Stimulated activated CD4-positive, alpha-beta T cell treated with anti-CD3 and anti-CD28 coated beads, Interleukin-2, amount 100 ng/mL, for 48 hours (primary cell): ENCODE data around the gene TP53BP1.
"Not testable (repeated sequence)": the region's sequence is repeated elsewhere in the genome, so short reads cannot be mapped to it uniquely, and the experiment has no call there.

Source experiments
- DNase-seq, 2 donors: peaks; one replicate each; pipeline ENCODE4 v3.0.0-alpha.2; 2020

TP53BP1 gene

DNA sequence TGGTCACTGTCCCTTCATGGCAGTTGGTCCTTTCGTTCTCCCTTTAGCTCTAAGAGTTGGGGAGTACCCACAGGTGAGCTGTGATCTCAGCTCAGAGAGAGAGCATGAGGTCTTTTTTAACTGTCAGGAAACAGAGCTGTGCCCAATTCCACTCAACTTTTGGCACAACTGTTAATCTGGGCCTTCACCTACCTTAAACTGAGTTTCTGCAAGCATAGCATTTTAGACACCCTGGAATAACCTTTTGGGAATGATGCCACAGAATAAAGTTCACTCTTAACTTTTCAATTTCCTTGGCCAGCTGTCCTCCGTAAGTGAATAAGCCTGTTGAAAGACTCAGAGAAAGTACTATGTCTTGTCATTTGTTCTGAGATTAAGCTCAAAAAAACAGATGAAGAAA lies 86.1 kb downstream of the TP53BP1 start:
- no peak for DNase-seq

DNA sequence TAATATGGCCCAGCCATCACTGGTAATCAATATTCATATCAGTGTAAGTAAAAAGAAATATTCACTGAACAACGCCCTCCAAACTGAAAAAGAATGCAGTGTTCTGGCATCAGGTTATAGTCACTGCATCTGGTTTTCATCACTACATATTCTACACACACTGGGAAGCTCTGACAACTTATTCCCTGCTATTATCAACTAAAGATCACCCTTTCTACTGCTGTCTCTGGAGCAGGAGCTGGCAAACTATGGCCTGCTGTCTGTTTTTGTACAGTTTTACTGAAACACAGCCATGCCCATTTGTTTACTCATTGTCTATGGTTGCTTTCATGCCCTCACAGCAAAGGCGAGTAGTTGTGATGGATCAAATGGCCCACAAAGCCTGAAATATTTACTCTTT lies 86.8 kb downstream of the TP53BP1 start:
- DNase-seq: no peak

DNA sequence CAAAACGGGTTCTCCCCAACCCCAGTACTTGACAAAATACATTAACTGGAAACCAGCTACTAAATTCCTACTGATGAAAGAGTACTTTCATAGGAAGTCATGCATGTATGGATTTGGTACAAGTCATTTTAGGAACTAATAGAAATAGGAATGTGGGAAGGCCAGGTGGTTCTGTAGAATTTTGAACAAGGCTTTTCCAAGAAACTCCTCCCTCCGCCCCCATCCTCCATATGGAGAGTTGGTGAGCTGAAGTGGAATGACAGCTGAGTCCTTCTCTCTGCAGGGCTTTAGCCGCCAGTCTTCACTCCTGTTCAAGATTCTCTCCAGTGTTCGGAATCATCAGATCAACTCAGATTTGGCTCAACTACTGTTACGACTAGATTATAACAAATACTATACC lies 88.8 kb downstream of the TP53BP1 start:
- DNase-seq: no peak

DNA sequence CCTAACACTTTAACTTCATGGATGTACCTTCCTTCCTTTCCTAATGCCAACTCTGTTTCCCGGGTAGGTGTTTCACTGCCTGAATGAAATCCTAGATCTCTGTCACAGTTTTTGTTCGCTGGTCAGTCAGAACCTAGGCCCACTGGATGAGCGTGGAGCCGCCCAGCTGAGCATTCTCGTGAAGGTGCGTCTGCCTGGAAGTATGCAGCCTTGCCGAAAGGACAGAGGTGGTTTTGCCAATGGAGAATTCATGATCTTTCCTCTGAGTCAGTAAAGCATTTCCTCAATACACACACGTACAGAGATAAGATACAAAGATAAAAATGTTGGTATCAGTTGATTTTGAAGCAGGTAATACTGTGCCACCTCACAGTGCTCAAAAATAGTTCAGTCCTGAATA lies 89.3 kb downstream of the TP53BP1 start:
- no peak for DNase-seq

DNA sequence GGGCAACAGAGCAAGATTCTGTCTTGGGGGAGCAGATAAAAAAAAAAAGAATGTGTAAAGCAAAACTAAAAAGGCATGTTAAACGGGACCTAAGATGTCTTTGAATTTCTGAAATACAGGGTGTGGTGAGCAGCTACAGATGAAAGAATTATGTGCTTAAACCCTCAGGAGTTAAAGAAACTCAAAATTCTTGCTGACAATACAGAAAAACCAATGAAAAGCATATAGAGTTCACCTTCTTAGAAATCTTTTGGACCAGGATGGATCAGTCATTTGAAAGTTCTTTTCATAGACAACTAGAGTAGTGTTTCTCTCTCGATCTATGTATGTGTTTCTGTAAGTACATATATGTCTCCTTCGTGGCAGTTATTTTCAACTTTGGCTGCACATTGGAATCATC lies 90.7 kb downstream of the TP53BP1 start:
- DNase-seq: no peak

DNA sequence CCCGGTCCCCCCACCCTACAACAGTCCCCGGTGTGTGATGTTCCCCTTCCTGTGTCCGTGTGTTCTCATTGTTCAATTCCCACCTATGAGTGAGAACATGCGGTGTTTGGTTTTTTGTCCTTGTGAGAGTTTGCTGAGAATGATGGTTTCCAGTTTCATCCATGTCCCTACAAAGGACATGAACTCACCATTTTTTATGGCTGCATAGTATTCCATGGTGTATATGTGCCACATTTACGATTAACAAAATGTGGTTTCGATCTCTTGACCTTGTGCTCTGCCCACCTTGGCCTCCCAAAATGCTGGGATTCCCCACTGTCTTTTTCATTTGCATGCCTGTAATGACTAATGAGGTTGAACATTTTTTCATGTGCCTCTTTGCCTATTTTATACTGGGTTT lies 99.4 kb downstream of the TP53BP1 start:
- not testable (repeated sequence) for DNase-seq

DNA sequence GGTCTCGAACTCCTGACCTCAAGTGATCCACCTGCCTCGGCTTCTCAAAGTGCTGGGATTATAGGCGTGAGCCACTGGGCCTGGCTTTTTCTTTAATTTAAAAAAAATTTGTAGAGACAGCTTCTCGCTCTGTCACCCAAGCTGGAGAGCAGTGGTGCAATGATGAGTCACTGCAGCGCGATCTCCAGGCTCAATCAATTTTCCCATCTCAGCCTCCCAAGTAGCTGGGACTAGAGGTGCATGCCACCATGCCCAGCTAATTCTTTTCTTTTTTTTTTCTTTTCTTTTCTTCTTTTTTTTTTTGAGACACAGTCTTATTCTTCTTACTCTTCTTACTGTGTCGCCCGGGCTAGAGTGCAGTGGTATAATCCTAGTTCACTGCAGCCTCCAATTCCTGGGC lies 102.2 kb downstream of the TP53BP1 start:
- no peak for DNase-seq

DNA sequence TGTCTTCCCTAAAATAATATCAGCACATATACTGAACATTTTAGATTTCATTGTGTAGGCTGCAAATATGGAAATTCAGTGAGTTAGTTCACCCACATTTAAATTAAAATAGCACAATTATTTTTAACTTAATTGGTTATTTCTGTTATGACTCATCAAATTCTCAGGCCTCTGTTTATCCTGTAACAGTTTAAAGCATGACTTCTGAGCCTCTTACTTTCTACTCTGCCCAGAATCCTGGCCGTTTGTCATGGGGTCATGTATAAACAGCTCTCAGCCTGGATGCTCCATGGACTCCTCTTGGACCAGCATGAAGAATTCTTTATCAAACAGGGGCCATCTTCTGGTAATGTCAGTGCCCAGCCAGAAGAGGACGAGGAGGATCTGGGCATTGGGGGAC lies 109.9 kb downstream of the TP53BP1 start:
- no peak for DNase-seq

DNA sequence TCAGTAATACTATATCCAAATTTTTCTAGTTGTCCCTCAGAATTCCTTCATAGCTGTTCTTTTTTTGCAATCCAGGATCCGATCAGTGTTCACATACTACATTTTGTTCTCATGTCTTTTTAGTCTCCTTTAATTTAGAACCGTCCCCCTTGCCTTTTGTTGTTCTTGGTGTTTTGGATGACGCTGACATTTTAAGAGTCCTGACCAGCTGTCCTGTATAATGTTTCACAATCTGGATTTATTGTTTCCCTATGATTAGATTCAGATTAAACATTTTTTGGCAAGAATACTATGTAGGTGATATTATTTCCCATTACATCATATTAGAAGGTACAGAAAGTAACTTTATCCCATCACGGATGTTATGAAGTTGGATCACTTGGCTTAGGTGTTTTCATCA lies 110.6 kb downstream of the TP53BP1 start:
- DNase-seq: no peak

DNA sequence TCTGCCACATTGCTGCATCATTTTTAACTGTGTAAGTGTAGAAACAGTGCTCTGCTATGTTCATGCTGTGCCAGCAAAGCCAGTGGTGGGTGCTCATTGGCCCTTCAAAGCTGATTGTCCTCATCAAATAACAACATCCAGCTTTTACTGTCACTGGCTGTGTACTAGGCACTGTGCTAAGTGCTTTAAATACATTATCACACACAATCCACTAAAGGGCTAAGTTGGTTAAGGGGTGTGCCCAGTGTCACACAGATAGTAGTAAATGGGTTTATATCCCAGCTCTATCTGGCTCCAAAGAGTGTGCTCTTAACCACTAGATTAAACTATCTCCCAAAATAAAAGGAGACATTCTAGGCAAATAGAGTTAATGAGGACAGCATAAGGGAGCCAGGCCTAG lies 114.4 kb downstream of the TP53BP1 start:
- DNase-seq: no peak

DNA sequence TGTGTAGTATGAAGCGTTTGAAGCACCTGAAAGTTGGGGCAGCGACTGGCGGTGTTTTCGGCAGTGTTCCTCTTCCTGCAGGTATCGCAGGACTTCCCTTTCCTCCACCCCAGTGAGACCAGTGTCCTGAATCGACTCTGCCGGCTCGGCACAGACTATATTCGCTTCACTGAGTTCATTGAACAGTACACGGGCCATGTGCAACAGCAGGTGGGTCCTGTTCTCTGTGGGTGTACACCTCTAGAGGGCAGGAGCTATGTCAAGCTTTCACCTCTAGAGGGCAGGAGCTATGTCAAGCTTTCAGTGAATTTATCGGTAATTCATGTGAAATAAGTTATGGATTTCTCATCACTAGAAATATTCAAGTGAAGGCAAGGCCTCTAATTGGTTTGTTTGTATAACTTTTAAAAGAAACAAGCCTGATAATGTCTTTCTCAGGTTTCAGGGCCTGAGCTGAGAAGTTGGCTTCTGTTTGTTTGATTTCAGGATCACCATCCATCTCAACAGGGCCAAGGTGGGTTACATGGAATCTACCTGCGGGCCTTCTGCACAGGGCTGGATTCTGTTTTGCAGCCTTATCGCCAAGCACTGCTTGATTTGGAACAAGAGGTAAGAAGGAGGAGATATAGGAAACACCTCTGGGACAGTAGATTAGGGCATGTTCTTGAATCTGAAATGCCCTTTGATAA lies 116.8 kb downstream of the TP53BP1 start:
- peak; percentile 5 to 10 for DNase-seq

DNA sequence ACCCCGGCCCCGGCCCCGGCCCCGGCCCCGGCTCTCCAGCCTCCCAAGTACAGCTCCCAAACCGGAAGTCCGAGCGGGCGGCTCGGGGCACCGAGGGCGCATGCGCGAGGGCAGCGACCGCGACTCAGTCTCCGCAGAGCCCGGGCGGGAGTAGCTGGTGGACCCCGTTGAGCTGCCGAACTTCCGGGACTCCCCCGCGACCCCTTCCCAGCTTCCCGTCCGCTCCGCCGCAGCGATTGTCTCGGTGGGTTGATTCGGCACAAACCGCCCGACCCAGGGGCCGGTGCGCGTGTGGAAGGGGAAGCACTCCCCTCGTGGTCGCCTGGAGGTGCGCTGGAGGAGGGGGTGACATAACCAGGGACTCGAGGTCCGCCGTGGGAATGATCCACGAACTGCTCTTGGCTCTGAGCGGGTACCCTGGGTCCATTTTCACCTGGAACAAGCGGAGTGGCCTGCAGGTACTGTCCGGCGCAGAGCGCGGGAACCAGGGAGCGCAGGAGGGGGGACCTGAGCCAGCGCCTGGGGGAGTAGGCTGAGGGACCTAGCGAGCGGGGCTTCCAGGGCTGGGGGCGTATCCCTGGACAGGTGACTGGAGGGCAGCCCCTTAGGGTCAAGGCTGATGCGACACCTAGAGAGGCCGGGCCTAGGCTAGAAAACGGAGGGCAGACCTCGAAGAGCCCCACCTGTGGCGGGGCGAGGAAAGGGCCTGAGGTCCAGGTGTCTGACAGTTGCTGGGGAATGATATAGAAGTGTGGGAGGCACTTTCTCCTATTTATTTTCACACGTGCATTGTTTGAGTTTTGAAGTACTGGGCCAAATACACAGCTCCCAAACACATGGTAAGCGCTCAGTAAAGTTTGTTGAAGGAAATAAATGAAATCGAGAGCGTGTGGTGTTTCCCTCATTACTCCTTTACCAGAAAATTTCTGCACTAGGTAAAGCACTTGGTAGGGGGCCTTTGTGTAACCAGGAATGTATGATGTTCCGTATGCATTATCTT lies 121.7 kb downstream of the TP53BP1 start, which contains the start of the genes TUBGCP4 and ZSCAN29:
Gene TUBGCP4, plus strand, starts transcription at position 127 of the 1,000 bp plus-strand sequence. Its CDS starts 254 bp downstream, at position 381.
Gene ZSCAN29, minus strand, starts transcription at position 69 of the 1,000 bp plus-strand sequence. CDS start 1,130 bp downstream, outside the sequence.
- peak; percentile 74 to 75 for DNase-seq

DNA sequence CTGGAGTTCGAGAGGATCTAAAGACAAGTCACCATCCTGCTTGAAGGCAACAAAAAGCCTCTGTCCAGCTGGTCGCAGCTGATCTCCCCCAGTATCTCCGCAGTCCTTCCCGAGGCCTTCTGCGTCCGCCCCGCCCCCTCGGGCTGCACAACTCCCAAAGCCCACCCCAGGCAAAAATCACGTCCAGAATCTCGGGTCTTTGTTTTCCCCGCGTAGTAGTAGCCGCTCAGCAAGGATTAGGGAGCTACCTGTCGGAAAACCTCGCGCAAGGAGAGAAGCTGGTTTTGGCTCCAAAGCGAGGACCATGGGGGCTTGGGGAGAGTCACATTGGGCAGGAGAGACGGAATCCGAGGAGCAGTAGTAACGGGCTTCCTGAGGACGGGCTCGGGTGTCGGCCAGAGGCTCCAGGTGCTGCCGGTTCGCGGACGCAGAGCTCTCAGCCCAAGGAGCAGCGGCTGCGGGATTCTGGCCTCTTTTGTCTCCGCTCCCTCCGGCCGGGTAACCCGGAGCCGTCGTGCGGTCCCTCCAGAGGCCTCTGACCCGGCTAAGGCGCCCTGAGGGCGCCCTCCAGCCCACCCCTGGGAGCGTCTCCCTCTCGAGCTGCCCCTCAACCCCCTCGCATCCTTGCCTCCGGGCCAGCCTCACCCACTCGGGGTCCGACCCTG lies 122.5 kb downstream of the TP53BP1 start:
- peak; percentile 4 to 6 for DNase-seq

DNA sequence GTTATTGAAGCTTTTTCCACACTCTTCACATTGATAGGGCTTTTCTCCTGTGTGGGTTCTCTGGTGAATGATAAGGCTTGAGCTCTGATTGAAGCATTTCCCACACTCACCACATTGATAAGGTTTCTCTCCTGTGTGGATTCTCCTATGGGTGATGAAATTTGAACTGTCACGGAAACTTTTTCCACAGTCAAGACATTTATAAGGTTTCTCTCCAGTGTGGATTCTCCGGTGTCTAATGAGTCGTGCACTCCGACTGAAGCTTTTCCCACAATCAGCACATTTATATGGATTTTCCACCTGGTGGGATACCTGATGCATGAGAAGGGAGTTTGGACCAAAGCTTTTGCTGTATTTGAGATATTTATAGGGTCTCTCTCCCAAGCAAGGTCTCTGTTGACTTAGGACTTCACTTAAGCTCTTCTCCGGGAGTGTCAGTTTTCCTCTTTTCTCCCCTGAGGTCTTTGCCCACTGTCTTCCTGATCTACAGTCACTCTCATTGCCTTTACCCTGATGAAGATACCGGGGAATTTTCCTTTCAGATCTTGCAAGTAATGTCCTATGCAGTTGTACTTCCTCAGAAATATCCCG lies 131.5 kb downstream of the TP53BP1 start:
- DNase-seq: no peak

DNA sequence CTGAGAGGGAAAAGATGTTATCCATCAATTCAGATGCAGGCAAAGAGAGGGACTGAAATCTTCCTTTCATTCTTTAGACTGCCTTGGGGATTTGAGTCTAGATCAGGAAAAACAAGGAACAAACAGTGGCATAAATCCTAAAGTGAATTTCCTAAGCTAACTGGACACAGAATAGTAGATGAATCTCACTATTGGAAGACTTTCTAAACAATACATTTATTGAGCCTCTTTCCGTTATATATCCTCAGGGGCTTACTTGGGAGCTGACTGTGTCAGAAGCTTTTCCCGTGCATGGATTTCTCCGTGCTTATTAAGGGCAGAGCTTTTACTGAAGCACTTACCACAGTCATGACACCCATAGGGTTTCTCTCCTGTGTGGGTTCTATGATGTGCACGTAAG lies 132.1 kb downstream of the TP53BP1 start:
- no peak for DNase-seq
